Measurements from ENCODE around the gene TTLL6. TPM values are rescaled to one million over a fixed set of nuclear protein-coding genes. Genes with fewer than 3 reads are reported as not detected.

The TTLL6 gene
- polyA plus RNA-seq, 1 donor from 2014 or later = not detected

- H3K36me3 ChIP-seq (ENCODE audit: insufficient read depth, low read length) = no peaks in the 10 kb centered on the region
- H3K9me3 ChIP-seq (ENCODE audit: low read length) = no peaks in the 10 kb centered on the region
- H4K20me1 ChIP-seq (ENCODE audit: insufficient read depth) = no peaks in the 10 kb centered on the region
- no peaks in the 10 kb centered on the region for H3K79me2 ChIP-seq (replicated peaks; ENCODE audit: insufficient read depth, low read length)
- H3K4me2 ChIP-seq (ENCODE audit: low read length) = no peak overlapping the region
- peaks cover 4% of the 10 kb centered on the region for H3K27me3 ChIP-seq (ENCODE audit: insufficient read depth, low read depth, low read length)
- TF ChIP-seq REST (IDR thresholded peaks at IDR 0.05; ENCODE audit: borderline replicate concordance) (no peak), POLR2AphosphoS5 (IDR thresholded peaks at IDR 0.05) (no peak)
- no peaks in the 10 kb centered on the region for H3F3A ChIP-seq (ENCODE audit: insufficient read depth, low read length, poor library complexity, severe bottlenecking)
- no peak overlapping the region for H2AFZ ChIP-seq (ENCODE audit: low read depth, low read length)
- H3K9me2 ChIP-seq (ENCODE audit: insufficient read depth, low read length) = no peaks in the 10 kb centered on the region
- H3K4me3 ChIP-seq (ENCODE audit: low read length) = no peak overlapping the region
- no peak overlapping the region for H3K27ac ChIP-seq (ENCODE audit: low read length)
- H3K9ac ChIP-seq (ENCODE audit: low read length) = no peak overlapping the region
These were observed 7.8 kb downstream of the TTLL6 start for GRCh38 chr17:48809182-48809581.

GRCh38 chr17:48804936-48805411 lies 12.1 kb downstream of the TTLL6 start:
- H3K36me3 ChIP-seq (ENCODE audit: insufficient read depth, low read length) = no peaks in the 10 kb centered on the region
- no peak overlapping the region for H3K27ac ChIP-seq (ENCODE audit: low read length)
- no peak overlapping the region for H3K4me3 ChIP-seq (ENCODE audit: low read length)
- H3K27me3 ChIP-seq (ENCODE audit: insufficient read depth, low read depth, low read length) = no peaks in the 10 kb centered on the region
- no peak overlapping the region for H3K9ac ChIP-seq (ENCODE audit: low read length)
- no peaks in the 10 kb centered on the region for H4K20me1 ChIP-seq (ENCODE audit: insufficient read depth)
- no peaks in the 10 kb centered on the region for H3F3A ChIP-seq (ENCODE audit: insufficient read depth, low read length, poor library complexity, severe bottlenecking)
- H2AFZ ChIP-seq (ENCODE audit: low read depth, low read length) = no peak overlapping the region
- no peaks in the 10 kb centered on the region for H3K9me3 ChIP-seq (ENCODE audit: low read length)
- H3K79me2 ChIP-seq (replicated peaks; ENCODE audit: insufficient read depth, low read length) = no peaks in the 10 kb centered on the region
- TF ChIP-seq EZH2 (IDR thresholded peaks at IDR 0.05; ENCODE audit: borderline replicate concordance, insufficient read depth, low read length, poor library complexity, severe bottlenecking) (no peak), TAF1 (IDR thresholded peaks at IDR 0.05; ENCODE audit: low read depth) (no peak), SMC3 (conservative IDR thresholded peaks at IDR 0.05; ENCODE audit: poor library complexity) (peak; percentile 76), CTCF (IDR thresholded peaks at IDR 0.05; ENCODE audit: poor library complexity, severe bottlenecking) (peak; percentile 73), RAD21 (conservative IDR thresholded peaks at IDR 0.05) (peak; percentile 75), EP300 (conservative IDR thresholded peaks at IDR 0.05; ENCODE audit: poor library complexity, severe bottlenecking) (no peak), MXI1 (conservative IDR thresholded peaks at IDR 0.05; ENCODE audit: poor library complexity, severe bottlenecking) (no peak), POLR2AphosphoS5 (IDR thresholded peaks at IDR 0.05) (no peak), REST (IDR thresholded peaks at IDR 0.05; ENCODE audit: borderline replicate concordance) (no peak)
- H3K9me2 ChIP-seq (ENCODE audit: insufficient read depth, low read length) = no peaks in the 10 kb centered on the region
- H3K4me2 ChIP-seq (ENCODE audit: low read length) = no peak overlapping the region
